SK-MEL-5 (cell line): Measurements from ENCODE around the gene PTH2R. TPM values are rescaled to one million over a fixed set of nuclear protein-coding genes. Genes with fewer than 3 reads are reported as not detected.
"Not testable (repeated sequence)": the region's sequence is repeated elsewhere in the genome, so short reads cannot be mapped to it uniquely, and the experiment has no call there.

Experiments
- DNase-seq: peaks from one replicate; pipeline ENCODE4 v3.0.0-alpha.2; 2016; ENCODE audit warnings: low read depth, low spot score
- in situ Hi-C: cut with HindIII; loops from 2 replicates; pipeline ENCODE4 v1.10.0; 2016; ENCODE audit warnings: low sequenced_read_pairs, high pct_unique_total_duplicates, low pct_unique_long_range_greater_than_20kb
- total RNA-seq: library from RNA; depleted of rRNA; stranded (reverse); fragments of >200 nt; shearing (Covaris generic); gene quantifications from 2 replicates; pipeline ENCODE4 v1.2.3, GENCODE V29; 2014

PTH2R gene
- total RNA-seq, 1 experiment from 2014 or later, result 0.13 TPM

GRCh38 chr2:208466151-208466919, 59.7 kb downstream of the PTH2R start:
- in situ Hi-C loops, result no loop called here
- peak; percentile 75 for DNase-seq

- DNase-seq, result no peak
- in situ Hi-C loops, result no loop called here
Observed at GRCh38 chr2:208466920-208467298, 60.3 kb downstream of the PTH2R start.

GRCh38 chr2:208467564-208467963, 61.0 kb downstream of the PTH2R start:
- DNase-seq, result no peak
- in situ Hi-C loops, result no loop called here

- DNase-seq, result no peak
- in situ Hi-C loops, result no loop called here
Observed at GRCh38 chr2:208477741-208478140, 71.1 kb downstream of the PTH2R start.

GRCh38 chr2:208479342-208479741, 72.8 kb downstream of the PTH2R start:
- no peak for DNase-seq
- in situ Hi-C loops, result no loop called here

GRCh38 chr2:208481945-208482344, 75.4 kb downstream of the PTH2R start:
- DNase-seq, in situ Hi-C loops: not testable (repeated sequence)

- DNase-seq, in situ Hi-C loops: not testable (repeated sequence)
Observed at GRCh38 chr2:208482453-208483015, 75.9 kb downstream of the PTH2R start.

GRCh38 chr2:208485390-208485789, 78.8 kb downstream of the PTH2R start:
- in situ Hi-C loops, result no loop called here
- DNase-seq, result no peak

- in situ Hi-C loops, result no loop called here
- DNase-seq, result no peak
Observed at GRCh38 chr2:208488686-208489564, 82.3 kb downstream of the PTH2R start.

- in situ Hi-C loops, result no loop called here
- no peak for DNase-seq
Observed at GRCh38 chr2:208489687-208490086, 83.1 kb downstream of the PTH2R start.

- no peak for DNase-seq
- in situ Hi-C loops, result no loop called here
Observed at GRCh38 chr2:208490492-208490891, 83.9 kb downstream of the PTH2R start.

- in situ Hi-C loops, result no loop called here
- no peak for DNase-seq
Observed at GRCh38 chr2:208491641-208492040, 85.0 kb downstream of the PTH2R start.

DNA sequence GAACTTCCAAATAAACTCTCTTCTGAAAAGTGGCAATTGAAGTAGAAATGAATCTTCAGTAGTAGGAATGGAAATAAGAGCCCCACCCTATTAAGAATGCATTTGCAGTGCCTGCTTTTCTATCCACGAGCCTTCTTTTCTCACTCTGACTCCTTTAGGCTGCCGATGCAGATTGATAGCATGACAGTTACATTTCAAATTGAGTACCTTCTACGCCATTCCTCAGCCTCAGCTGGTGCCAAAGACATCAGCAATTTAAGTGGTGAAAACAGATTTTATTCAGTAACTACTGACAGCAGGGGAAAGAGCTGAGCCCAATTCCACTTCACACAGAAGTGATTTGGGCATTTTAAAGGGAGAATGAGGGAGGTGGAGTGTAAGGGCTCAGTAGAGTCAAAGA, 85.5 kb downstream of the PTH2R start:
- no peak for DNase-seq
- in situ Hi-C loops, result no loop called here

DNA sequence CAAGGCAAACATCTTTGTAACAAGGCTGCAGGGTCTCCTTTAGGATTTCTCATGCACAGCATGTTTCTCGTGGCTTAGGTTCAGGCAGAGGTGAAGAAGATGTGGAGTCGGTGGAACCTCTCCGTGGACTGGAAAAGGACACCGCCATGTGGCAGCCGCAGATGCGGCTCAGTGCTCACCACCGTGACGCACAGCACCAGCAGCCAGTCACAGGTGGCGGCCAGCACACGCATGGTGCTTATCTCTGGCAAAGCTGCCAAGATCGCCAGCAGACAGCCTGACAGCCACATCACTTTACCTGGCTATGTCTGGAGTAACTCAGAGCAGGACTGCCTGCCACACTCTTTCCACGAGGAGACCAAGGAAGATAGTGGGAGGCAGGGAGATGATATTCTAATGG, 86.6 kb downstream of the PTH2R start:
- in situ Hi-C loops, result no loop called here
- DNase-seq, result no peak

GRCh38 chr2:208496129-208496528, 89.5 kb downstream of the PTH2R start:
- no peak for DNase-seq
- in situ Hi-C loops, result no loop called here

DNA sequence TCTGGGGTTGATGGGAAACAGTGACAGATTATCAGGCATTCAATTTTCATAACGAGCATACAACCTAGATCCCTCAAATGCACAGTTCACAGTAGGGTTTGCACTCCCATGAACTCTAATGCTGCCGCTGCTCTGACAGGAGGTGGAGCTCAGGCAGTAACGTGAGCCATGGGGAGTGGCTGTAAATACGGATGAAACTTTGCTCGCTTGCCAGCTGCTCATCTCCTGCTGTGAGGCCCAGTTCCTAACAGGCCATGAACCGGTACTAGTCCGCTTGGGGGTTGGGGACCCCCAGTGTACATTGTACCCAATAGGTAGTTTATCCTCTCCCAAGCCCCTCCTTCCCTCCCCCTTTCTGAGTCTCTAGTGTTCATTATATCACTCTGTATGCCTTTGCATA, 94.6 kb downstream of the PTH2R start:
- DNase-seq, result no peak
- in situ Hi-C loops, result no loop called here

- in situ Hi-C loops, result no loop called here
Observed at GRCh38 chr2:208502288-208502687, 95.7 kb downstream of the PTH2R start.

GRCh38 chr2:208505365-208505764, 98.8 kb downstream of the PTH2R start:
- DNase-seq, in situ Hi-C loops: not testable (repeated sequence)

More at GRCh38 chr2:208502288-208502687, 95.7 kb downstream of the PTH2R start:
- no peak for DNase-seq
